Tibial nerve (tissue), 4 donors: ENCODE data around the gene INPP5B. TPM values are rescaled to one million over a fixed set of nuclear protein-coding genes. Genes with fewer than 3 reads are reported as not detected.
A peak's percentile ranks its signal among the peaks of the same experiment; 100 is the strongest.

ENCODE experiments used
- DNase-seq, 2 donors: peaks; one replicate each; pipeline ENCODE4 v3.0.0-alpha.2; 2019; ENCODE audit warnings: low spot score in 2 of 2
- H3K27ac ChIP-seq, 4 donors: fragments of 200-600 bp; sonication (generic) in 3 of 4; one replicate each; pipeline ENCODE4 v1.5.1; 2017 to 2019; ENCODE audit warnings: mild to moderate bottlenecking in 1 of 4
- H3K27me3 ChIP-seq, 2 donors: fragments of 200-600 bp; sonication (generic) in 1 of 2; one replicate each; pipeline versions ENCODE4 v1.5.1 to v1.6.0; 2017 to 2019
- H3K36me3 ChIP-seq, 3 donors: fragments of 200-600 bp; sonication (generic); one replicate each; pipeline ENCODE4 v1.5.1; 2018 to 2019
- H3K4me1 ChIP-seq, 4 donors: fragments of 200-600 bp; sonication (generic) in 3 of 4; one replicate each; pipeline ENCODE4 v1.5.1; 2017 to 2019
- H3K4me3 ChIP-seq, 4 donors: fragments of 200-600 bp; sonication (generic) in 3 of 4; one replicate each; pipeline ENCODE4 v1.5.1; 2017 to 2019; ENCODE audit warnings: mild to moderate bottlenecking in 1 of 4, moderate library complexity in 1 of 4
- H3K9me3 ChIP-seq, 4 donors: fragments of 200-600 bp; sonication (generic) in 3 of 4; one replicate each; pipeline ENCODE4 v1.5.1; 2017 to 2019
- CTCF ChIP-seq, 5 experiments: fragments of 200-600 bp in 3 of 5; fragments of 450-650 bp in 2 of 5; sonication (generic) in 3 of 5; IDR thresholded peaks; one replicate each; pipeline ENCODE4 v1.5.1; 2016 to 2019; ENCODE audit warnings: antibody characterized with exemption in 5 of 5, mild to moderate bottlenecking in 3 of 5, moderate library complexity in 2 of 5
- EP300 ChIP-seq, 2 donors: sonication (generic); formaldehyde crosslinking; IDR thresholded peaks; one replicate each; pipeline ENCODE4 v1.6.1; 2017; ENCODE audit warnings: antibody characterized with exemption in 2 of 2, mild to moderate bottlenecking in 1 of 2
- POLR2A ChIP-seq, 2 donors: fragments of 450-650 bp; IDR thresholded peaks; one replicate each; pipeline ENCODE4 v1.6.1; 2017; ENCODE audit warnings: antibody characterized with exemption in 2 of 2, mild to moderate bottlenecking in 2 of 2, moderate library complexity in 2 of 2
- WGBS, 2 donors: methylation state at CpG; one replicate each; pipeline ENCODE4 v1.1.5; 2018; 5-methylcytosine and 5-hydroxymethylcytosine counted together
- total RNA-seq, 4 donors: library from RNA; depleted of rRNA; stranded (reverse); fragments of >200 nt; gene quantifications; one replicate each; pipeline ENCODE4 v1.1.0, GENCODE V29; 2016

INPP5B gene
- total RNA-seq, 4 donors from 2014 or later: 39.1 to 52.5 (median 49.0) TPM

DNA sequence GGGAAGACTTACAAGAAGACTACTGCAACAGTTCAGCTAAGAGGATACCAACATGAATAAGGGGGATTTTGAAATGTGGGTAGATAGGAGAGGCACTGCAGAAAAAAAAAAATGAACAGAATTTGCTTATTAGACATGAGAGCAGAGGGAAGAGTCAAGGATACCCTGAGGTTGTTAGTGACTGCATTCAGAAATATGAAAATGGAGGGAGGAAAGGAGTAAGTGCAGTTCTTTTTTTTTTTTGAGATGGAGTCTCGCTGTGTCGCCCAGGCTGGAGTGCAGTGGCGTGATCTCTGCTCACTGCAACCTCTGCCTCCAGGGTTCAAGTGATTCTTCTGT lies 23.3 kb downstream of the INPP5B start:
- WGBS, 2 donors: 96 to 98% methylated on average over 3 of the region's 3 CpGs
- DNase-seq: no peak

GRCh38 chr1:37922767-37923550 lies 23.9 kb downstream of the INPP5B start:
- no peak for DNase-seq
- Histone ChIP-seq H3K27ac (no peak overlapping the region), H3K36me3 (peaks cover 0 to 41% (median 0%) of the 10 kb centered on the region in 3 donors), H3K9me3 (no peaks in the 10 kb centered on the region), H3K27me3 (no peaks in the 10 kb centered on the region), H3K4me1 (peaks cover 0 to 25% (median 6%) of the 10 kb centered on the region in 4 donors), H3K4me3 (no peak overlapping the region)
- TF ChIP-seq EP300 (IDR thresholded peaks at IDR 0.05) (no peak), CTCF (IDR thresholded peaks at IDR 0.05) (no peak), POLR2A (IDR thresholded peaks at IDR 0.05) (no peak)
- 60 to 63% methylated on average over 4 of the region's 4 CpGs for WGBS, 2 donors

More for the DNA sequence above, 23.3 kb downstream of the INPP5B start:
- no peak overlapping the region for H3K27ac ChIP-seq
- H3K4me1 ChIP-seq: peaks cover 0 to 25% (median 6%) of the 10 kb centered on the region in 4 donors
- H3K27me3 ChIP-seq: no peaks in the 10 kb centered on the region
- H3K9me3 ChIP-seq: no peaks in the 10 kb centered on the region
- H3K4me3 ChIP-seq: no peak overlapping the region
- no peak for TF ChIP-seq POLR2A (IDR thresholded peaks at IDR 0.05)
- TF ChIP-seq EP300 (IDR thresholded peaks at IDR 0.05): no peak
- TF ChIP-seq CTCF (IDR thresholded peaks at IDR 0.05): no peak
- H3K36me3 ChIP-seq: peaks cover 0 to 45% (median 0%) of the 10 kb centered on the region in 3 donors

DNA sequence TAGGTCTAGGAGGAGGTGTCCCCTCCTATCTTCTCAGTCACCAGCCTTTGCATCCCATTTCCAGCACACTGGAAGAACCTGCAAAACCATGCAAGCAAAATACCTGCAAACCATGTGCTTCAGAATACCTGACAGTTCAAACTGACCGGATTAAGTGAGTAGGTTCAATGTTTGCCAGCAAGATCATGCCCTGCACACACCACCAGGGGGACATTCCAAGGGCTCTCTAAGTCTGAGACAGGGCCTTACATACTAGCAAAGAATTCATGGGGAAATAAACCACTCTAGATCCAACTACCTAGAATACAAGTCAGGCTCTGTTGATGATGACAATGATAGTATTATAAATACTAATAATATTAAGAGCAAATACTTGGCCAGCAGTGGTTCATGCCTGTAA lies 27.6 kb downstream of the INPP5B start:
- WGBS, 2 donors: 64 to 90% methylated on average over 1 of the region's 1 CpG
- Histone ChIP-seq H3K36me3 (peaks cover 0 to 26% (median 0%) of the 10 kb centered on the region in 3 donors), H3K27me3 (no peaks in the 10 kb centered on the region), H3K27ac (no peak overlapping the region), H3K4me3 (no peak overlapping the region), H3K9me3 (no peaks in the 10 kb centered on the region), H3K4me1 (peaks cover 0 to 5% (median 0%) of the 10 kb centered on the region in 4 donors)
- no peak for TF ChIP-seq POLR2A (IDR thresholded peaks at IDR 0.05)
- peak in 1 of 5 experiments; percentile 11 for TF ChIP-seq CTCF (IDR thresholded peaks at IDR 0.05)
- no peak for DNase-seq

- no peak overlapping the region for H3K4me3 ChIP-seq
- TF ChIP-seq CTCF (IDR thresholded peaks at IDR 0.05) (no peak), EP300 (IDR thresholded peaks at IDR 0.05) (no peak), POLR2A (IDR thresholded peaks at IDR 0.05) (no peak)
- 76 to 90% methylated on average over 2 of the region's 2 CpGs for WGBS, 2 donors
- peaks cover 0 to 5% (median 0%) of the 10 kb centered on the region in 4 donors for H3K4me1 ChIP-seq
- no peak overlapping the region for H3K27ac ChIP-seq
- no peaks in the 10 kb centered on the region for H3K27me3 ChIP-seq
- no peak for DNase-seq
- H3K36me3 ChIP-seq: peaks cover 0 to 21% (median 0%) of the 10 kb centered on the region in 3 donors
- H3K9me3 ChIP-seq: no peaks in the 10 kb centered on the region
These were observed 31.3 kb downstream of the INPP5B start for GRCh38 chr1:37915476-37916093.
